ENCODE results near the gene HSPA1L.
"Not testable (repeated sequence)": the region's sequence is repeated elsewhere in the genome, so short reads cannot be mapped to it uniquely, and the experiment has no call there.

Gene HSPA1L

GRCh38 chr6:31811645-31812044, 3.4 kb downstream of the HSPA1L start:
- no peak for DNase-seq

- DNase-seq: not testable (repeated sequence)
Measured at GRCh38 chr6:31808599-31808998, 6.5 kb downstream of the HSPA1L start.

DNA sequence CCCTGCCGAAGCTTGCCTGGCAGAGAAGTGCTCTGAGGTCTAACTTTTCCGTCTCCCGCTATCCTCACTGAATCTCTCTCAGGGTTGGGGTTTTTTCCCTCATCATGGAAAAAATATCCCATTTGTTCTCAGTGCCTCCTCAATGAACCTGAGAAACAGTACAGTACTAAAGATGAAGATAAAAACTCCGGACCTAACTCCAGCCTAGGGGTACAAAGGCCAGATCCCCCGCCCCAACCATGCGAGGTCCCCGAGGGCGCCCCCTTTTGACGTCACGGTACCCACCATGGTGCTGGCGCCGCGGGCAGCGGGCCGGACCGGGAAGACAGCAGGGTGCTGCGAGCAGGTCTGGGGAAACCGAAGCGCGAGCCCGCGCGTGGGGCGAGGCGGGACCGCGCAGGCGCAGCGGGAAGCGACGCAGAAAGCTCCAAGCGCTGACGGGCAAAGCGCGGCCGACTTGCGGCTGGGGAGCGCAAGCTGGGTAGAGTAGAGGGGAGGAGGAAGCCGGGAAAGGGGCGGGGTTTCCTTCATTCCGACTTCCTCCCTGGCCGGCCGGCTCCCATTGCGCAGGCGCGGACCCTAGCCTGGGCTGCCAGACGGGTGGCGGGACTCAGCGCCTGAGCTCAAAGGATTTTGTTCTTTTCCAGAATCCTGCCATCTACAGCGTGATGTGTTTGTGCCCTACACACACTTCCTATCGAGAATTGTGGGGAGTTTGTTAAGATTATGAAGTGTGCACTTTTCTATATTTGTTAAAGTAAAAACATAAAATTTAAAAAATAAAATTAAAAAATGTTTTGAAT, 8.4 kb downstream of the HSPA1L start, which contains the start of gene LSM2:
Gene LSM2 (minus strand): TSS at position 497 of the 803 bp plus-strand sequence. CDS start 209 bp downstream, at position 288.
- DNase-seq: peak; percentile 98

DNA sequence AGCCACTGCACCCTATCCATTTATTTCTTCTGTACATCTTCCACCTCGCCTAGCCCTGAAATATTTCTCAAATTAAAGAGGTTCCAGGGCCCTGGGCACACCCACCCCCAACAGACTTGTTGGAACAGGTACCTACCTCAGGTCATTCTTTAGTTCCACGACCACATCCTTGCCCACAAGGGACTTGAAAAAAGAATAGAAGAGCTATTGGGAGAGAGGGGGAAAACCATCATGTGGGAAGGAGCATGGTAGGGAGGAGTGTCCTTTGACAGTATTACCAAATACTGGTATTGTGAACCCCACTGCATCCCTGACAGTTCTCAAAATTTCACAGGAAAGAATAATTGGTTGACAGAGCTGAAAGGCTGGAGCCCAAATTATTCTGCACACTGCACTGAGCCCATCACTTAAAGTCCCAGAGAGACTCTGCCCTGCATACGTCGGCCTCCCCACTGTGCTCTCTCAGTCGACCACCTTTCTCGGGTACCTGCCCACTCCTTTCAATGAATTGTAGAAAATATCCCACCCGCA, 9.1 kb downstream of the HSPA1L start:
- DNase-seq: no peak

GRCh38 chr6:31801031-31801927, 13.8 kb downstream of the HSPA1L start:
- not testable (repeated sequence) for DNase-seq

DNA sequence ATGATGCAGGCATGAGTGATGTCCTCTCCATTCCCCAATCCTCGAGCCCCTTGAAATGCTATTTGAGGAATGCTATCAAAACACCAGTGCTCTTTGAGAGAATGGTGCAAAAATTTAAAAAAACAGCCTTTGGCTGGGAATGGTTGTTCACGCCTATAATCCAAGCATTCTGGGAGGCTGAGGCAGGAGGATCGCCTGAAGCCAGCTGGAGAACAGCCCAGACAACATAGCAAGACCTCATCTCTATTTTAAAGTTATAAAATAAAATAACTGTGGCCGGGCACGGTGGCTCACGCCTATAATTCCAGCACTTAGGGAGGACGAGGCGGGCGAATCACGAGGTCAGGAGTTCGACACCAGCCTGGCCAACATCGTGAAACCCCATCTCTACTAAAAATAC, 15.3 kb downstream of the HSPA1L start:
- DNase-seq: no peak

GRCh38 chr6:31797588-31797987, 17.5 kb downstream of the HSPA1L start:
- no peak for DNase-seq

GRCh38 chr6:31796993-31797385, 18.1 kb downstream of the HSPA1L start:
- no peak for DNase-seq

DNA sequence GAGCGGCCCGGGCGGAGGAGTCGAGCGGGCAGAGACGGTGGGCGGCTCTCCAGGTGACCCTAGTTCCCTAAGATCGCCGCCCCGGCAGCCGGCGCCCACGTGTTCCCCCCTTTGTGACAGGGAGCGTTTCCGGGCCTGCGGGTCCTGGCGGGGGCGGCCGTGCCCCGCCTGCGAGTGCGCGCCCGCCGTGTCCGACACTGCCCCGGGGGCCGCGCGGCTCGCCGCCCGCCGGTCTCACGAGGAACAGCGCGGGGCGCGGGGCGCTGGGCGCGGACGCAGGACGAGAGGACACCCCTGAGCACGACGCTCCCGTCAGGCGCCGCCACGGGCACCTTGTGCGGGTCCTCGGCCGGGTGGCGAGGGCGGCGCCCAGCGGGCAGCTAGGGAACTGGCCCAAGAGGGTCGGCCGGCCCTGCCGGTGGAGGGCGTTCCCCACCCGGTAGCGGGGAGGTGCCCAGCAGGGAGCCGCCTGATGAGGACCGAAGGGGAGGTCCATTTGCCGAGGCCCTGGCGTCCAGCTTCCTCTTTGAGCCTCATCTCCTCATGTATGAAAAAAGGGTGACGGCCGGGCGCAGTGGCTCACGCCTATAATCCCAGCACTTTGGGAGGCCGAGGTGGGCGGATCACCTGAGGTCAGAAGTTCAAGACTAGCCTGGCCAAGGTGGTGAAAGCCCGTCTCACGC, 19.3 kb downstream of the HSPA1L start, which contains the start of gene VARS1:
Gene VARS1 (minus strand): TSS at position 137 of the 683 bp plus-strand sequence. CDS start 535 bp downstream, outside the sequence.
- peak; percentile 86 for DNase-seq

- no peak for DNase-seq
Measured at GRCh38 chr6:31794866-31795615, 20.0 kb downstream of the HSPA1L start.

DNA sequence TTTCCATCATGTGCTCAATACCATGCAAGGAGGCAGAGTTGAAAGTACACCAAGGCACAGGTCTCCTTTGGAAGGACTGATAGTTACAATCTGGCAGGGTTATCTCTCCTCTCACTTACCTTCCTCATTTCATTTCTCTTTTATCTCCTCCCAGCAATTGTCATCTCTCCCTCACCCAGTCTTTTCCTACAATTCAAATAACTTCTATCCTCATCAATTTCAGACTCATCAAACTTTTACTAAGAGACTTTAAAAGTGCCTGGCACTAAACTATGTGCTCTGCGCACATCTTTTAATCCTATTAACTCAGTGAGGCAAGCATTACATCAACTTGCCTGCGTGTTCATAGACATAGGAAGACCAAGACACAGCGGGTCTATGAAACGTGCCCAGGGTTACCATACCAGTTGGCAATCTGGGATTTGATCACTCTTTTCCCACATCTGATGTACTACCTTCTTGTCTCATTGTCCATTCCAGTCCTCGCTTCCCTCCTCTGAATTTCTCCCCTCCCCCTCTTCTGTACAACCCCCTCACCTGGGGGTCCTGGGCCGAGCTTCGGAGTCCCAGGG, 20.7 kb downstream of the HSPA1L start:
- DNase-seq: no peak

DNA sequence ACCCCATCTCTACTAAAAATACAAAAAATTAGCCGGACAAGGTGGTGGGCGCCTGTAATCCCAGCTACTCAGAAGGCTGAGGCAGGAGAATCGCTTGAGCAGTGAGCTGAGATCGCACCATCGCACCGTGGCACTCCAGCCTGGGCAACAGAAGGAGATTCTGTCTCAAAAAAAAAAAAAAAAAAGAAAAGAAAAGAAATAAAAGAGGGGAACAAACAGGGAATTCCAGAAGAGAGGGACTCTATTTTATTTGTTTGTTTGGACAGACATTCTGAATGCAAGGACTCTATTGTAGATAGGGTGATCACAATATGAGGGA, 21.2 kb downstream of the HSPA1L start:
- DNase-seq: not testable (repeated sequence)

GRCh38 chr6:31792761-31793171, 22.3 kb downstream of the HSPA1L start:
- no peak for DNase-seq

DNA sequence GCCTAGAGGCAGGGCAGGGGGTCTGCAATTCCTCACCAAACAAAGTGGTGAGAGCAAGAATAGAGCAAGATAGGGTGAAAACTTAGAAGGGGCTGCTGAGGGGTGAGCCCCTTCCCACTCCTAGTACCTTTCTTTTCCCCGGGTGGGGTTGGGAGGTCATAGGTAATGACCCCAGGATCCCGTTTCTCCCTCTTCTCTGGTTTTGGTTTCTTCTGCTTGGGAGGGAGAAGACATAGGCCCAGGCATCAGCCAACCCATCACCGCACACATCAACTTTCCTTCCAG, 23.1 kb downstream of the HSPA1L start:
- no peak for DNase-seq

DNA sequence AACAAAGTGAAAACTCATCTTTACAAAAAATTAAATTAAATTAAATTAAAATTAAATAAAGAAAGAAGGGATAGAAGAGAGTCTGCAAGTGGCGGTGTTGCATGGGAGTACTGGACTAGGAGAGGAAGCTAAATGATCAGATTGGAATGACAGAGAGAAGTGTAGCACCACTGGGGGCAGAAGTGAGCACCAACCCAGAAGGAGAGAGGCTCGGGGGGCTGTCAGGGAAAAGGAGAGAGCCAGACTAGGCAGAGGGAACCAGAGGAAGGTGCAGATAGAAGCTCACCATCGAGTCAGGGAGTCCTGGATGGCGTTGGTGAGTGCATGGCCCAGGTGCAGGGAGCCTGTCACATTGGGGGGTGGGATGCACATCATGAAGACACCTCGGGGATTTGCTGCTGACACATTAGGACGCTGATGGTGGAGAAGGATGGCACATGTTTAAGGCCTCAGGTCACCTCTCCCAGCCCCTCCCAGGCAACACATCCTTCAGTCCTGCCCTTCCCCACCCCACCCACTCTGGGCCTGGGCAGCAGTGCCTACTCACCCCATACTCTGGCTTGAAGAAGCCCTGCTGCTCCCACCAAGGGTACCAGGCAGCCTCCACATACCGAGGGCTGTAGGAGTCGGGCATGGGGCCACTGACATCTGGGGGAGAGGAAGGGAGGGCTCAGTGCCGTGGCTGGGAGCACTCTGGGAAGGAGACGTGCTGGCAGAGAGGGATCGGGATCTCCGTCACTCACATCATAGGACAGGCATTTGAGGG, 23.6 kb downstream of the HSPA1L start:
- DNase-seq: peak; percentile 46

- DNase-seq: no peak
Measured at GRCh38 chr6:31785475-31785874, 29.6 kb downstream of the HSPA1L start.

- no peak for DNase-seq
Measured at GRCh38 chr6:31784098-31784925, 30.8 kb downstream of the HSPA1L start.

DNA sequence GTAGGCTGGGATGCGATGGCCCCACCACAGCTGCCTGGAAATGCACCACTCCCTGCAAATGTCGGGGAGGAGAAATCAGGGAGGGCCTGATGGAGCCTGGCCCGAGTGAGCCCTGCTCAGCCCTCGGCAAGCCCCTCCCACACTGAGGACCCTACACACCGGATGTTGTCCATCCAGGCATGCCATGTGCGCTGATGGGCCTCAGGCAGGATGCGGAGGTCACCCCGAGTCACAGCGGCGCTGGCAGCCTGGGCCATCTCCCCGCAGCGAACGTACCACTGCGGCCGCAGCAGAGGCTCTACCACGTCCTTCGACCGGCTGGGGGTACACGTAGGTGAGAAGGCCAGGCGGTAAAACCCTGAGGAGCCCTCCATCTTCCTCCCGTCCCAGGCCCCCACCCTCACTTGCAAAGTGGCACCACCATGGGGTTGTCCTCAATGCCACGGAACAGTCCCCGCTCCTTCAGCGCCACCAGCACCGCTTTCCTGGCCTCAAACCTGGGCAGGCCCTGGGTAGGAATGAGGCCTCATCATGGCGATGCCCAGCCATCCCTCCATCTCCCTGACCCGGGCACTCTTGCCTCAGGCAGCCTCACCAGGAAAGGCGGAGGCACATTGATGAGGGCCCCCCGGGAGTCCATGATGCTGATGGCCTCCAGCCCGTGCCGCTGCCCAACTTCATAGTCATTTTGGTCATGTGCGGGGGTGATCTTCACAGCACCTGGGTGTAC, 32.8 kb downstream of the HSPA1L start:
- no peak for DNase-seq
